Hepatocyte (in vitro differentiated cells): ENCODE results near the gene COX20.

Experiments
- EZH2 ChIP-seq: fragments of 200-600 bp; sonication (generic); IDR thresholded peaks from 2 replicates; pipeline ENCODE4 v1.6.1; 2016; ENCODE audit warnings: antibody characterized with exemption, mild to moderate bottlenecking, borderline replicate concordance
- EZH2phosphoT487 ChIP-seq: fragments of 200-600 bp; sonication (generic); IDR thresholded peaks from one replicate; pipeline ENCODE4 v1.6.1; 2018; ENCODE audit warnings: antibody characterized with exemption, mild to moderate bottlenecking, low read depth, moderate library complexity; ENCODE audit not compliant: unreplicated experiment, severe bottlenecking
- TF ChIP-seq, protein P1 (sequence below): fragments of 200-600 bp; sonication (generic); IDR thresholded peaks from 2 replicates; pipeline ENCODE4 v1.5.1; 2016; ENCODE audit warnings: antibody characterized with exemption, mild to moderate bottlenecking; ENCODE audit not compliant: poor library complexity

DNA sequence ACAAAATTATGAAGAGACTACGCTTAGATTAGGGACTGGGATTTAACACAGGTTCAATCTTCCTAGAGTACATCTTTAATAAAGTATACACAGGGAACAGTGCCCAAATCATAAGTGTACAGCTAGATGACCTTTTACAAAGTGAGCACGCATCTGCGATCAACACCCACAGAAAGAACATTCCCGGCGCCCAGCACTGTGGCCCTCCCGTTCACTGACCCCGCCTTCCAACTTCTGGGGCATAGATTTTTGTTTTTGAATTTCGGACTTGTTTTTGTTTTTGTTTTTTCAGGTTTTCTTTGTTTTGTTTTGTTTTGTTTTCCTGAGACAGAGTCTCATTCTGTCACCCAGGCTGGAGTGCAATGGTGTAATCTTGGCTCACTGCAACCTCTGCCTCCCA lies 30.6 kb upstream of the COX20 start:
- TF ChIP-seq, protein P1, sequence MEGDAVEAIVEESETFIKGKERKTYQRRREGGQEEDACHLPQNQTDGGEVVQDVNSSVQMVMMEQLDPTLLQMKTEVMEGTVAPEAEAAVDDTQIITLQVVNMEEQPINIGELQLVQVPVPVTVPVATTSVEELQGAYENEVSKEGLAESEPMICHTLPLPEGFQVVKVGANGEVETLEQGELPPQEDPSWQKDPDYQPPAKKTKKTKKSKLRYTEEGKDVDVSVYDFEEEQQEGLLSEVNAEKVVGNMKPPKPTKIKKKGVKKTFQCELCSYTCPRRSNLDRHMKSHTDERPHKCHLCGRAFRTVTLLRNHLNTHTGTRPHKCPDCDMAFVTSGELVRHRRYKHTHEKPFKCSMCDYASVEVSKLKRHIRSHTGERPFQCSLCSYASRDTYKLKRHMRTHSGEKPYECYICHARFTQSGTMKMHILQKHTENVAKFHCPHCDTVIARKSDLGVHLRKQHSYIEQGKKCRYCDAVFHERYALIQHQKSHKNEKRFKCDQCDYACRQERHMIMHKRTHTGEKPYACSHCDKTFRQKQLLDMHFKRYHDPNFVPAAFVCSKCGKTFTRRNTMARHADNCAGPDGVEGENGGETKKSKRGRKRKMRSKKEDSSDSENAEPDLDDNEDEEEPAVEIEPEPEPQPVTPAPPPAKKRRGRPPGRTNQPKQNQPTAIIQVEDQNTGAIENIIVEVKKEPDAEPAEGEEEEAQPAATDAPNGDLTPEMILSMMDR, result no peak
- TF ChIP-seq EZH2 (no peak), EZH2phosphoT487 (no peak)
